ENCODE results near the gene PTPRA.
"Not testable (repeated sequence)": the region's sequence is repeated elsewhere in the genome, so short reads cannot be mapped to it uniquely, and the experiment has no call there.

Gene PTPRA

GRCh38 chr20:2873010-2873746, at the start of gene PTPRA:
Gene PTPRA (plus strand): TSS chr20:2873481. CDS start chr20:2964278, 90,797 bp downstream.
- DNase-seq (ENCODE audit: low read depth) = peak; percentile 91

GRCh38 chr20:2825761-2826160, 47.5 kb upstream of the PTPRA start:
- no peak for DNase-seq (ENCODE audit: low read depth)

GRCh38 chr20:2826655-2827054, 46.6 kb upstream of the PTPRA start:
- DNase-seq (ENCODE audit: low read depth) = no peak

- DNase-seq (ENCODE audit: low read depth) = no peak
Measured at GRCh38 chr20:2829376-2829775, 43.9 kb upstream of the PTPRA start.

GRCh38 chr20:2831206-2831605, 42.1 kb upstream of the PTPRA start:
- not testable (repeated sequence) for DNase-seq (ENCODE audit: low read depth)

- DNase-seq (ENCODE audit: low read depth) = no peak
Measured at GRCh38 chr20:2833761-2834160, 39.5 kb upstream of the PTPRA start.

GRCh38 chr20:2834401-2835110, 38.7 kb upstream of the PTPRA start:
- DNase-seq (ENCODE audit: low read depth) = no peak

GRCh38 chr20:2835331-2835796, 37.9 kb upstream of the PTPRA start:
- no peak for DNase-seq (ENCODE audit: low read depth)

- no peak for DNase-seq (ENCODE audit: low read depth)
Measured at GRCh38 chr20:2836035-2836434, 37.2 kb upstream of the PTPRA start.

GRCh38 chr20:2837221-2837960, 35.9 kb upstream of the PTPRA start:
- no peak for DNase-seq (ENCODE audit: low read depth)

- no peak for DNase-seq (ENCODE audit: low read depth)
Measured at GRCh38 chr20:2838170-2838797, 35.0 kb upstream of the PTPRA start.

GRCh38 chr20:2838847-2839671, 34.2 kb upstream of the PTPRA start:
- DNase-seq (ENCODE audit: low read depth) = no peak

GRCh38 chr20:2839732-2840137, 33.5 kb upstream of the PTPRA start:
- no peak for DNase-seq (ENCODE audit: low read depth)

GRCh38 chr20:2840138-2840966, 32.9 kb upstream of the PTPRA start, which contains the start of the genes PCED1A and VPS16:
Gene PCED1A (minus strand): TSS chr20:2840655. CDS start chr20:2839912, 743 bp downstream.
Gene VPS16 (plus strand): TSS chr20:2840745. CDS start chr20:2840775, 30 bp downstream.
- peak; percentile 90 for DNase-seq (ENCODE audit: low read depth)

- DNase-seq (ENCODE audit: low read depth) = no peak
Measured at GRCh38 chr20:2840967-2841531, 32.2 kb upstream of the PTPRA start.

- DNase-seq (ENCODE audit: low read depth) = no peak
Measured at GRCh38 chr20:2845607-2846006, 27.7 kb upstream of the PTPRA start.

GRCh38 chr20:2846698-2847097, 26.6 kb upstream of the PTPRA start:
- no peak for DNase-seq (ENCODE audit: low read depth)

- no peak for DNase-seq (ENCODE audit: low read depth)
Measured at GRCh38 chr20:2847802-2848201, 25.5 kb upstream of the PTPRA start.

GRCh38 chr20:2849529-2849928, 23.8 kb upstream of the PTPRA start:
- DNase-seq (ENCODE audit: low read depth) = no peak

GRCh38 chr20:2851086-2851485, 22.2 kb upstream of the PTPRA start:
- no peak for DNase-seq (ENCODE audit: low read depth)

Data from activated T-cell treated with anti-CD3 and anti-CD28 coated beads for 48 hours (primary cell).